ENCODE data around the gene PAF1. TPM values are rescaled to one million over a fixed set of nuclear protein-coding genes. Genes with fewer than 3 reads are reported as not detected.
A peak's percentile ranks its signal among the peaks of the same experiment; 100 is the strongest.

The PAF1 gene
- total and polyA plus RNA-seq, 2 of the 13 experiments (the other 11 are each of a cell fraction or from before 2014, with no cell fraction given), result 30.2 to 31.1 TPM

GRCh38 chr19:39407410-39407659, 16.4 kb upstream of the PAF1 start:
- TF ChIP-seq SPEN (CRISPR knock-in tag; IDR thresholded peaks at IDR 0.05; ENCODE audit: low read depth) (no peak), PHF20 (CRISPR knock-in tag; IDR thresholded peaks at IDR 0.05) (no peak), SNAPC4 (CRISPR knock-in tag; IDR thresholded peaks at IDR 0.05) (0 out of 2 replicates have a peak, but pooled peaks have one; percentile 17), WIZ (CRISPR knock-in tag; IDR thresholded peaks at IDR 0.05) (no peak), SP1 (IDR thresholded peaks at IDR 0.05) (no peak), SP1 (CRISPR knock-in tag; IDR thresholded peaks at IDR 0.05) (no peak), HNRNPLL (IDR thresholded peaks at IDR 0.05; ENCODE audit: low read depth, low read length, poor library complexity, severe bottlenecking) (no peak), RBM39 (IDR thresholded peaks at IDR 0.05; ENCODE audit: low read depth, low read length, poor library complexity, severe bottlenecking) (peak; percentile 54), ZNF275 (CRISPR knock-in tag; IDR thresholded peaks at IDR 0.05; ENCODE audit: borderline replicate concordance) (0 out of 2 replicates have a peak, but pooled peaks have one; percentile 4), ZNF20 (CRISPR knock-in tag; IDR thresholded peaks at IDR 0.05) (0 out of 2 replicates have a peak, but pooled peaks have one; percentile 38), PPARG (CRISPR knock-in tag; conservative IDR thresholded peaks at IDR 0.05) (no peak), ZNF784 (CRISPR knock-in tag; IDR thresholded peaks at IDR 0.05; ENCODE audit: borderline replicate concordance) (0 out of 2 replicates have a peak, but pooled peaks have one; percentile 11)
- TF ChIP-seq, protein P1, sequence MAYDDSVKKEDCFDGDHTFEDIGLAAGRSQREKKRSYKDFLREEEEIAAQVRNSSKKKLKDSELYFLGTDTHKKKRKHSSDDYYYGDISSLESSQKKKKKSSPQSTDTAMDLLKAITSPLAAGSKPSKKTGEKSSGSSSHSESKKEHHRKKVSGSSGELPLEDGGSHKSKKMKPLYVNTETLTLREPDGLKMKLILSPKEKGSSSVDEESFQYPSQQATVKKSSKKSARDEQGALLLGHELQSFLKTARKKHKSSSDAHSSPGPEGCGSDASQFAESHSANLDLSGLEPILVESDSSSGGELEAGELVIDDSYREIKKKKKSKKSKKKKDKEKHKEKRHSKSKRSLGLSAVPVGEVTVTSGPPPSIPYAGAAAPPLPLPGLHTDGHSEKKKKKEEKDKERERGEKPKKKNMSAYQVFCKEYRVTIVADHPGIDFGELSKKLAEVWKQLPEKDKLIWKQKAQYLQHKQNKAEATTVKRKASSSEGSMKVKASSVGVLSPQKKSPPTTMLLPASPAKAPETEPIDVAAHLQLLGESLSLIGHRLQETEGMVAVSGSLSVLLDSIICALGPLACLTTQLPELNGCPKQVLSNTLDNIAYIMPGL (CRISPR knock-in tag; IDR thresholded peaks at IDR 0.05; ENCODE audit: borderline replicate concordance in 1 of 2, low read depth in 1 of 2), result peak in 1 of 2 experiments; percentile 27; a peak in 1 of 4 replicates
- DNase-seq (ENCODE audit: low spot score) (no peak), ATAC-seq (no peak), FAIRE-seq (no peak)
- H2AFZ ChIP-seq (ENCODE audit: low read length), result no peak overlapping the region
- POLR2A ChIA-PET, result interaction anchor here (2.1 to 5.8 kb wide), 4 partner anchors 9 to 29 kb away, joined by 8 to 117 read pairs (median 29); partner anchors contain the start of genes MED29, PAF1 and RPS16
- in situ Hi-C loops (cut with HindIII; ENCODE audit: extremely low pct_ligation_motif_present, low pct_unique_long_range_greater_than_20kb), result no loop called here
- H4K20me1 ChIP-seq (ENCODE audit: insufficient read depth, low read length), result peaks cover 20% of the 10 kb centered on the region; the same call in 1 of the 2 replicates
- H3K27me3 ChIP-seq (ENCODE audit: control insufficient read depth in 1 of 2, insufficient read depth in 2 of 2, low read length in 2 of 2), result no peaks in the 10 kb centered on the region; a peak in 1 of 5 replicates
- peak overlapping the region; percentile 92 for H3K9ac ChIP-seq (ENCODE audit: insufficient read depth, low read depth, low read length)
- H3K4me1 ChIP-seq (ENCODE audit: insufficient read depth, low read length), result peaks cover 51% of the 10 kb centered on the region
- H3K9me3 ChIP-seq (ENCODE audit: low read length), result no peaks in the 10 kb centered on the region
- no TSS peak for BruUV-seq (replicated peaks)
- peak overlapping the region; percentile 87 for H3K4me2 ChIP-seq (ENCODE audit: low read depth, low read length)
- 2% methylated on average over 10 of the region's 14 CpGs for WGBS (ENCODE audit: low lambda C conversion rate)
- intact Hi-C loops (cut with micrococcal nuclease; ENCODE audit: unreplicated experiment), result no loop called here
- peak overlapping the region; percentile 97 to 98 (median 97) for H3K4me3 ChIP-seq (replicated peaks in 1 of 3; ENCODE audit: insufficient read depth in 1 of 3, low read depth in 2 of 3, low read length in 3 of 3)
- CTCF ChIA-PET (ENCODE audit: low intra/inter-chr PET ratio, low total read pairs), result no interaction called here
- peak overlapping the region; percentile 86 for H3K27ac ChIP-seq (ENCODE audit: extremely low read length, insufficient read depth, low read length)
- H3K36me3 ChIP-seq (replicated peaks in 1 of 2; ENCODE audit: control insufficient read depth in 1 of 2, insufficient read depth in 2 of 2, low read length in 2 of 2), result peaks cover 0 to 3% of the 10 kb centered on the region in 2 experiments; a peak in 1 of 5 replicates
- peaks cover 32% of the 10 kb centered on the region for H3K79me2 ChIP-seq (ENCODE audit: insufficient read depth, low read length)

All from HepG2 (cell line).